Measurements from ENCODE around the gene SPDYC. TPM values are rescaled to one million over a fixed set of nuclear protein-coding genes. Genes with fewer than 3 reads are reported as not detected.

SPDYC gene
- total and polyA plus RNA-seq, 3 donors from 2014 or later, result 0.80 to 1.2 (median 1.2) TPM

- no peak overlapping the region for H3K4me3 ChIP-seq
- H3K27me3 ChIP-seq, result no peaks in the 10 kb centered on the region
- WGBS, 2 donors, result 77 to 87% methylated on average over 14 to 15 of the region's 15 CpGs
- no peak for DNase-seq
- no peak overlapping the region for H3K27ac ChIP-seq
- no peaks in the 10 kb centered on the region for H3K9me3 ChIP-seq
- no peaks in the 10 kb centered on the region for H3K36me3 ChIP-seq (ENCODE audit: low read depth, missing control alignments)
- TF ChIP-seq CTCF (IDR thresholded peaks at IDR 0.05), result no peak
- no peak for TF ChIP-seq POLR2A (IDR thresholded peaks at IDR 0.05)
- intact Hi-C loops (cut with DNase I; ENCODE audit: low total_unique reads), result no loop called here
- H3K4me1 ChIP-seq, result peaks cover 13% of the 10 kb centered on the region
Measured at GRCh38 chr11:65128182-65129145, 41.6 kb upstream of the SPDYC start.

GRCh38 chr11:65129649-65130441, 40.2 kb upstream of the SPDYC start:
- intact Hi-C loops (cut with DNase I; ENCODE audit: low total_unique reads), result no loop called here
- Histone ChIP-seq H3K4me1 (peaks cover 15% of the 10 kb centered on the region), H3K36me3 (ENCODE audit: low read depth, missing control alignments) (no peaks in the 10 kb centered on the region), H3K27ac (no peak overlapping the region), H3K9me3 (no peaks in the 10 kb centered on the region), H3K4me3 (no peak overlapping the region), H3K27me3 (no peaks in the 10 kb centered on the region)
- WGBS, 2 donors, result 81 to 87% methylated on average over 10 to 13 of the region's 13 CpGs
- TF ChIP-seq POLR2A (IDR thresholded peaks at IDR 0.05), result no peak
- no peak for TF ChIP-seq CTCF (IDR thresholded peaks at IDR 0.05)
- no peak for DNase-seq

- intact Hi-C loops (cut with DNase I; ENCODE audit: low total_unique reads), result no loop called here
- H3K27ac ChIP-seq, result no peak overlapping the region
- peaks cover 22% of the 10 kb centered on the region for H3K4me1 ChIP-seq
- H3K4me3 ChIP-seq, result no peak overlapping the region
- no peaks in the 10 kb centered on the region for H3K9me3 ChIP-seq
- TF ChIP-seq POLR2A (IDR thresholded peaks at IDR 0.05) (no peak), CTCF (IDR thresholded peaks at IDR 0.05) (no peak)
- no peaks in the 10 kb centered on the region for H3K36me3 ChIP-seq (ENCODE audit: low read depth, missing control alignments)
- 82 to 93% methylated on average over 9 to 19 of the region's 19 CpGs for WGBS, 2 donors
- H3K27me3 ChIP-seq, result no peaks in the 10 kb centered on the region
- no peak for DNase-seq
Measured at GRCh38 chr11:65130631-65131416, 39.2 kb upstream of the SPDYC start.

GRCh38 chr11:65131417-65131776, 38.6 kb upstream of the SPDYC start:
- Histone ChIP-seq H3K4me1 (peaks cover 24% of the 10 kb centered on the region), H3K4me3 (no peak overlapping the region), H3K9me3 (no peaks in the 10 kb centered on the region), H3K27me3 (no peaks in the 10 kb centered on the region), H3K27ac (no peak overlapping the region), H3K36me3 (ENCODE audit: low read depth, missing control alignments) (no peaks in the 10 kb centered on the region)
- intact Hi-C loops (cut with DNase I; ENCODE audit: low total_unique reads), result no loop called here
- 80 to 89% methylated on average over 3 of the region's 3 CpGs for WGBS, 2 donors
- TF ChIP-seq CTCF (IDR thresholded peaks at IDR 0.05), result no peak
- TF ChIP-seq POLR2A (IDR thresholded peaks at IDR 0.05), result no peak
- no peak for DNase-seq

All from testis (tissue), 3 donors.